NCI-H2196 treated with DMSO at 0.1 percent for 48 hours (cell line): ENCODE data around the gene EMP3.
"Not testable (repeated sequence)": the region's sequence is repeated elsewhere in the genome, so short reads cannot be mapped to it uniquely, and the experiment has no call there.

ENCODE experiments used
- DNase-seq: peaks from one replicate; lab custom pipeline; 2025; ENCODE audit not compliant: unreplicated experiment; lab: John Stamatoyannopoulos, UW

The EMP3 gene

DNA sequence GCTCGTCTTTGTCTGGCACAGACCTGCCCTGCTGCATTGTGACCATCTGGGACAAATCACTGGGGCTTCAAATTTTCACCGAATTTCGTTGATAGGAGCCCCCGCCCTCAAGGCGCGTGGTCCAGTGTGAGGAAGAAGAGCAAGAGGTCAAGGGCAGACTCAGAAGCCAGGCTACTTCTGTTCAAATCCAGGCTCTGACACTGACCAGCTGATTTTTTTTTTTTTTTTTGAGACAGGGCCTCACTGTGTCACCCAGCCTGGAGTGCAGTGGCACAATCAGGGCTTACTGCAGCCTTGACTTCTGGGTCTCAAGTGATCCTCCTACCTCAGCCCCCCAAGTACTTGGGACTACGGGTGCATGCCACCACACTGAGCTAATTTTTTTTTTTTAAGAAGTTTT lies 46.0 kb downstream of the EMP3 start:
- no peak for DNase-seq

GRCh38 chr19:48371771-48372170 lies 46.4 kb downstream of the EMP3 start:
- not testable (repeated sequence) for DNase-seq

DNA sequence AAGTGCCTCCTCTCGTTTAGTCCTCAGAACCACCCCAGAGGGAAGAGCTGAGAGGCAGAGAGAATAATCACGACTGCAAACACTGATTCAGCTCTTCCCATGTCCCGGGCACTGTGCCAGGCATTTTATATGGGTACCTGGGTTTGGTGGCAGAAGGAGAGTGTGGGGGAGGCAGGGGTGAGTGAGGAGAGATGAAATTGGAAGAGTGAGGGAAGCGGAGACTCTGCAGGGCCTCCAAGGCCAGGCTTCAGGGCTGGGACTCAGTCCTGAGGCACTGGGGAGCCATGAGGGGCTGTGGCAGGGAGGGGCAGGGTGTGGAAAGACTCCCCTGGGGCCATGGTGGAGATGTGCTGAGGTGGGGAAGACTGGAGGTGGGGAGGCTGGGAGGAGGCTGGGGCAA lies 47.6 kb downstream of the EMP3 start:
- DNase-seq = no peak

DNA sequence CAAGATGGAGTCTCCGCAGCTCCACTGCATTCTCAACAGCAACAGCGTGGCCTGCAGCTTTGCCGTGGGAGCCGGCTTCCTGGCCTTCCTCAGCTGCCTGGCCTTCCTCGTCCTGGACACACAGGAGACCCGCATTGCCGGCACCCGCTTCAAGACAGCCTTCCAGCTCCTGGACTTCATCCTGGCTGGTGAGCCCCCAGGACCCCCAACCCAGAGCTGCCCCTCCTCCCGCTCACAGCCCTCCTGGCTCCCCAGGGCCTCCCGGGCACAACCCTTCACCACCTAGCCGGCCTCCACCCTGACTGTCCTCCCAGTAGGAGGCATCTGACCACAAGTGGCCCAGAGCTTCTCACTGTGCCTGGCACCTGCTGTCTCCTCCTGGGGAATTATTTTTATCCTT lies 48.2 kb downstream of the EMP3 start:
- no peak for DNase-seq

DNA sequence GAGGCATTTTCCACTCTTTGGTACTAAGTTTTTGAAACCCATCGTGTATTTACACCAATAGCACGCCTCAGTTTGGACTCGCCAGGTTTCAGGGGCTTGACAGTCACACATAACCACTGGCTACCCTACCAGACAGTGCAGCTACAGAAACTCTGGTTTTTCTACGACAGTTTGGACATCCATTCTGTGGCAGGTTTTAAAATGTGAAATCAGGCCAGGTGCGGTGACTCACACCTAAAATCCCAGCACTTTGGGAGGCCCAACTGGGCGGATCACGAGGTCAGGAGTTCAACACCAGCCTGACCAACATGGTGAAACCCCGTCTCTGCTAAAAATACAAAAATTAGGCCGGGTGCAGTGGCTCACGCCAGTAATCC lies 52.8 kb downstream of the EMP3 start:
- no peak for DNase-seq

GRCh38 chr19:48379058-48379457 lies 53.7 kb downstream of the EMP3 start:
- DNase-seq = no peak
